IMR-90 (cell line): Measurements from ENCODE around the gene ZNF630. TPM values are rescaled to one million over a fixed set of nuclear protein-coding genes. Genes with fewer than 3 reads are reported as not detected.

ENCODE experiments used
- ATAC-seq: fragments of 200-7000 bp; cut with Tn5 transposase; 2 replicates; pipeline ENCODE4 v1.9.1; 2020; ENCODE audit warnings: low read depth, mild to moderate bottlenecking, moderate library complexity
- BruUV-seq: library from RNA; stranded (reverse); fragments of 400-500 nt; replicated peaks from 2 replicates; lab custom pipeline; 2021; lab: Mats Ljungman, UMichigan
- CTCF ChIA-PET: fragments of 300-600 bp; formaldehyde crosslinking; extraction: SDS; loops from one replicate; lab custom pipeline; 2021; ENCODE audit warnings: antibody characterized with exemption; lab: Yijun Ruan, JAX
- POLR2A ChIA-PET: fragments of 300-600 bp; sonication (Branson Sonifier 250); formaldehyde crosslinking; loops from one replicate; lab custom pipeline; 2022; ENCODE audit warnings: antibody characterized with exemption; ENCODE audit not compliant: unreplicated experiment; lab: Charles Lee
- DNase-seq: peaks from one replicate; pipeline ENCODE4 v3.0.0; 2013
- H2AFZ ChIP-seq: replicated peaks from 2 replicates; pipeline ENCODE3; 2013; ENCODE audit warnings: low read length, mild to moderate bottlenecking; ENCODE audit not compliant: poor library complexity
- H2AK5ac ChIP-seq: 2 replicates; pipeline ENCODE4 v1.6.1; 2013; ENCODE audit warnings: low read depth, low read length, inconsistent platforms
- H2AK9ac ChIP-seq: replicated peaks from 2 replicates; pipeline ENCODE3; 2013; ENCODE audit warnings: mild to moderate bottlenecking, low read depth, low read length, moderate library complexity; ENCODE audit not compliant: poor library complexity
- H2BK120ac ChIP-seq: 2 replicates; pipeline ENCODE4 v1.6.1; 2013; ENCODE audit warnings: low read depth, low read length, inconsistent platforms
- H2BK15ac ChIP-seq: 3 replicates; pipeline ENCODE4 v1.6.1; 2013; ENCODE audit warnings: low read depth, low read length, inconsistent platforms
- H2BK20ac ChIP-seq: 2 replicates; pipeline ENCODE4 v1.6.1; 2013; ENCODE audit warnings: low read depth, mild to moderate bottlenecking, inconsistent platforms, low read length, moderate library complexity
- H2BK5ac ChIP-seq: 2 replicates; pipeline ENCODE4 v1.6.1; 2013; ENCODE audit warnings: mild to moderate bottlenecking, low read depth, low read length, inconsistent platforms; ENCODE audit not compliant: poor library complexity, severe bottlenecking
- H3K14ac ChIP-seq: replicated peaks from 2 replicates; pipeline ENCODE4 v1.6.1; 2013; ENCODE audit warnings: low read depth, low read length, inconsistent platforms
- H3K18ac ChIP-seq: 2 replicates; pipeline ENCODE4 v1.6.1; 2013; ENCODE audit warnings: low read depth, low read length, control low read depth
- H3K23ac ChIP-seq: 2 replicates; pipeline ENCODE4 v1.6.1; 2013; ENCODE audit warnings: low read depth, low read length, inconsistent platforms
- H3K27ac ChIP-seq: 2 replicates; pipeline ENCODE4 v1.5.1; 2013; ENCODE audit warnings: mild to moderate bottlenecking, control low read depth, low read length; ENCODE audit not compliant: insufficient read depth
- H3K27me3 ChIP-seq: 2 replicates; pipeline ENCODE4 v1.6.1; 2013; ENCODE audit warnings: low read length; ENCODE audit not compliant: control insufficient read depth, insufficient read depth
- H3K36me3 ChIP-seq: 2 replicates; pipeline ENCODE4 v1.6.1; 2013; ENCODE audit warnings: low read length, mixed read lengths; ENCODE audit not compliant: control insufficient read depth, insufficient read depth
- H3K4ac ChIP-seq: 2 replicates; pipeline ENCODE4 v1.6.1; 2013; ENCODE audit warnings: low read depth, low read length, inconsistent platforms
- H3K4me1 ChIP-seq: 2 replicates; pipeline ENCODE4 v1.6.1; 2013; ENCODE audit warnings: low read length, mixed read lengths; ENCODE audit not compliant: control insufficient read depth, insufficient read depth
- H3K4me2 ChIP-seq: 2 replicates; pipeline ENCODE4 v1.6.1; 2013; ENCODE audit warnings: low read depth, mild to moderate bottlenecking, control low read depth, low read length, moderate library complexity
- H3K4me3 ChIP-seq: 2 replicates; pipeline ENCODE4 v1.5.1; 2013; ENCODE audit warnings: low read depth, mild to moderate bottlenecking, control low read depth, low read length, moderate library complexity; ENCODE audit not compliant: insufficient read depth
- H3K56ac ChIP-seq: 2 replicates; pipeline ENCODE4 v1.6.1; 2013; ENCODE audit warnings: low read length, inconsistent platforms; ENCODE audit not compliant: insufficient read depth; ENCODE audit errors: extremely low read depth
- H3K79me1 ChIP-seq, 2 experiments: 2 replicates each; pipeline ENCODE4 v1.6.1; 2013; ENCODE audit warnings: low read length in 2 of 2, inconsistent platforms in 1 of 2, low read depth in 1 of 2
- H3K9ac ChIP-seq: 2 replicates; pipeline ENCODE4 v1.6.1; 2013; ENCODE audit warnings: low read depth, low read length, control low read depth
- H3K9me1 ChIP-seq: 2 replicates; pipeline ENCODE4 v1.6.1; 2013; ENCODE audit warnings: low read length, inconsistent platforms; ENCODE audit not compliant: insufficient read depth
- H3K9me3 ChIP-seq: 2 replicates; pipeline ENCODE4 v1.6.1; 2013; ENCODE audit warnings: low read length; ENCODE audit not compliant: control insufficient read depth, insufficient read depth
- H4K20me1 ChIP-seq: 2 replicates; pipeline ENCODE4 v1.6.1; 2013; ENCODE audit warnings: low read length, inconsistent platforms; ENCODE audit not compliant: insufficient read depth
- H4K5ac ChIP-seq: 2 replicates; pipeline ENCODE4 v1.6.1; 2013; ENCODE audit warnings: mild to moderate bottlenecking, low read depth, low read length, control low read depth
- H4K8ac ChIP-seq, 2 experiments: 2 replicates each; pipeline ENCODE4 v1.6.1; 2013; ENCODE audit warnings: low read depth in 2 of 2, low read length in 2 of 2, control low read depth in 1 of 2, inconsistent platforms in 1 of 2
- H4K91ac ChIP-seq: 2 replicates; pipeline ENCODE4 v1.6.1; 2013; ENCODE audit warnings: low read depth, low read length, inconsistent platforms; ENCODE audit not compliant: insufficient read depth
- BHLHE40 ChIP-seq: fragments of 150-350 bp; IDR thresholded peaks from 2 replicates; pipeline ENCODE4 v1.6.1; 2016; ENCODE audit warnings: mild to moderate bottlenecking, low read depth, low read length
- CEBPB ChIP-seq: IDR thresholded peaks from 2 replicates; pipeline ENCODE4 v1.6.1; 2012; ENCODE audit warnings: low read depth, low read length, improper control_type of control experiment
- CHD1 ChIP-seq: IDR thresholded peaks from 2 replicates; pipeline ENCODE4 v1.6.1; 2012; ENCODE audit warnings: low read depth, low read length, improper control_type of control experiment
- CTCF ChIP-seq: conservative IDR thresholded peaks from 2 replicates; pipeline ENCODE4 v1.5.1; 2012; ENCODE audit warnings: mild to moderate bottlenecking, low read depth, low read length, improper control_type of control experiment
- ELK1 ChIP-seq: fragments of 150-350 bp; IDR thresholded peaks from 2 replicates; pipeline ENCODE4 v1.6.1; 2016; ENCODE audit warnings: low read depth, mild to moderate bottlenecking, low read length, moderate library complexity, borderline replicate concordance
- FOS ChIP-seq: fragments of 150-350 bp; IDR thresholded peaks from 2 replicates; pipeline ENCODE4 v1.6.1; 2016; ENCODE audit warnings: low read depth, low read length
- MAFK ChIP-seq: IDR thresholded peaks from 2 replicates; pipeline ENCODE4 v1.6.1; 2012; ENCODE audit warnings: low read depth, low read length, improper control_type of control experiment
- MAZ ChIP-seq: IDR thresholded peaks from 2 replicates; pipeline ENCODE4 v1.6.1; 2012; ENCODE audit warnings: low read depth, mild to moderate bottlenecking, low read length, improper control_type of control experiment, moderate library complexity, borderline replicate concordance
- MXI1 ChIP-seq: IDR thresholded peaks from 2 replicates; pipeline ENCODE4 v1.6.1; 2012; ENCODE audit warnings: low read depth, mild to moderate bottlenecking, low read length, moderate library complexity, borderline replicate concordance
- NFE2L2 ChIP-seq: fragments of 150-350 bp; IDR thresholded peaks from 2 replicates; pipeline ENCODE4 v1.6.1; 2016; ENCODE audit warnings: low read depth, mild to moderate bottlenecking, low read length
- POLR2A ChIP-seq: IDR thresholded peaks from 2 replicates; pipeline ENCODE4 v1.6.1; 2012; ENCODE audit warnings: mild to moderate bottlenecking, low read depth, low read length
- RAD21 ChIP-seq: IDR thresholded peaks from 2 replicates; pipeline ENCODE4 v1.6.1; 2012; ENCODE audit warnings: low read length, improper control_type of control experiment
- RCOR1 ChIP-seq: IDR thresholded peaks from 2 replicates; pipeline ENCODE4 v1.6.1; 2012; ENCODE audit warnings: mild to moderate bottlenecking, low read length, improper control_type of control experiment; ENCODE audit not compliant: insufficient replicate concordance
- RFX5 ChIP-seq: IDR thresholded peaks from 2 replicates; pipeline ENCODE4 v1.8.0; 2012; ENCODE audit warnings: low read depth, mild to moderate bottlenecking, low read length, moderate library complexity
- SMC3 ChIP-seq: fragments of 150-350 bp; IDR thresholded peaks from 2 replicates; pipeline ENCODE4 v1.6.1; 2016; ENCODE audit warnings: low read depth, mild to moderate bottlenecking, antibody characterized with exemption, low read length, moderate library complexity
- USF2 ChIP-seq: fragments of 150-350 bp; IDR thresholded peaks from 2 replicates; pipeline ENCODE4 v1.6.1; 2017; ENCODE audit warnings: mild to moderate bottlenecking, antibody characterized with exemption, low read length, low read depth
- WGBS, 2 experiments: methylation state at CpG; one replicate each; pipeline versions ENCODE4 v1.1.5 to v1.1.7; 2013; ENCODE audit warnings: missing lambda C conversion rate in 2 of 2; ENCODE audit not compliant: insufficient read length in 1 of 2; ENCODE audit errors: extremely low coverage in 2 of 2; 5-methylcytosine and 5-hydroxymethylcytosine counted together
- dilution Hi-C: fragments of 300-500 bp; cut with HindIII; formaldehyde crosslinking; loops from one replicate; pipeline ENCODE4 v1.14.3; 2018; ENCODE audit warnings: low sequenced_read_pairs; ENCODE audit not compliant: unreplicated experiment
- in situ Hi-C: fragments of 300-500 bp; cut with MboI; formaldehyde crosslinking; loops from 3 replicates; pipeline ENCODE4 v1.14.3; 2019; ENCODE audit warnings: low sequenced_read_pairs, inconsistent platforms, mixed read lengths
- intact Hi-C: fragments of 100-400 bp; cut with micrococcal nuclease; formaldehyde crosslinking; loops from 2 replicates; pipeline ENCODE4 v1.10.0; 2022
- polyA plus RNA-seq, 3 experiments: library from polyadenylated mRNA; depleted of rRNA; stranded (reverse); fragments of >200 nt; gene quantifications; 2 replicates each; pipeline ENCODE4 v1.2.3, GENCODE V29; 2012; ENCODE audit warnings: low replicate concordance in 1 of 3
- total RNA-seq: library from RNA; depleted of rRNA; stranded (reverse); fragments of >200 nt; gene quantifications from 2 replicates; pipeline ENCODE4 v1.2.3, GENCODE V29; 2012

The ZNF630 gene
- total and polyA plus RNA-seq, 2 of the 4 experiments (the other 2 are of a cell fraction), result 0.24 to 0.54 TPM

GRCh38 chrX:48076343-48076742 lies 4.9 kb upstream of the ZNF630 start:
- Histone ChIP-seq H3K23ac (no peak overlapping the region), H3K18ac (no peak overlapping the region), H3K56ac (no peak overlapping the region), H3K4me1 (no peaks in the 10 kb centered on the region), H3K27ac (no peak overlapping the region), H4K8ac (no peak overlapping the region), H3K36me3 (no peaks in the 10 kb centered on the region), H3K9me1 (no peaks in the 10 kb centered on the region), H3K79me1 (no peaks in the 10 kb centered on the region), H2BK20ac (no peak overlapping the region), H3K9ac (no peak overlapping the region), H3K4ac (no peak overlapping the region), H2AK5ac (no peak overlapping the region), H4K20me1 (no peaks in the 10 kb centered on the region), H2AK9ac (no peak overlapping the region), H3K9me3 (no peaks in the 10 kb centered on the region), H3K14ac (no peak overlapping the region), H3K4me2 (no peak overlapping the region), H2BK5ac (no peak overlapping the region), H3K4me3 (no peak overlapping the region), H2BK120ac (no peak overlapping the region), H2AFZ (no peak overlapping the region), H4K91ac (no peak overlapping the region), H4K5ac (no peak overlapping the region), H3K27me3 (no peaks in the 10 kb centered on the region; the same call in 1 of the 2 replicates), H2BK15ac (no peak overlapping the region)
- DNase-seq (no peak), ATAC-seq (no peak)
- ChIA-PET CTCF (no interaction called here), POLR2A (no interaction called here)
- intact Hi-C loops (no loop called here), dilution Hi-C loops (no loop called here), in situ Hi-C loops (no loop called here)
- no TSS peak for BruUV-seq
- no CpG with 5 or more reads among the region's 2 CpGs for WGBS, 2 experiments
- TF ChIP-seq FOS (no peak), MXI1 (no peak), CEBPB (no peak), MAZ (no peak), RFX5 (no peak), NFE2L2 (no peak), SMC3 (no peak), ELK1 (no peak), USF2 (no peak), RAD21 (no peak), POLR2A (no peak), RCOR1 (no peak), BHLHE40 (no peak), CTCF (no peak), MAFK (no peak), CHD1 (no peak)
